HepG2 (cell line): ENCODE data around the gene SLC17A9. TPM values are rescaled to one million over a fixed set of nuclear protein-coding genes. Genes with fewer than 3 reads are reported as not detected.

Source experiments
- CHD2 ChIP-seq: IDR thresholded peaks from 2 replicates; pipeline ENCODE4 v1.6.1; 2011; ENCODE audit warnings: low read depth, low read length, improper control_type of control experiment
- MAX ChIP-seq: IDR thresholded peaks from 2 replicates; pipeline ENCODE4 v1.6.1; 2012; ENCODE audit warnings: inconsistent platforms
- NCOA1 ChIP-seq: sonication (generic); formaldehyde crosslinking; IDR thresholded peaks from 2 replicates; pipeline ENCODE4 v1.9.0; 2021; ENCODE audit warnings: missing genetic modification reagents
- POGZ ChIP-seq: sonication (generic); formaldehyde crosslinking; IDR thresholded peaks from 2 replicates; pipeline ENCODE4 v1.4.0; 2020; ENCODE audit warnings: mild to moderate bottlenecking, missing genetic modification reagents
- SRF ChIP-seq: IDR thresholded peaks from 2 replicates; pipeline ENCODE4 v1.6.1; 2011; ENCODE audit warnings: mild to moderate bottlenecking, low read depth, low read length, moderate library complexity
- ZBTB38 ChIP-seq: sonication (generic); formaldehyde crosslinking; IDR thresholded peaks from 2 replicates; pipeline ENCODE4 v1.5.1; 2020; ENCODE audit warnings: mild to moderate bottlenecking, missing genetic modification reagents
- ZC3H4 ChIP-seq: sonication (generic); formaldehyde crosslinking; IDR thresholded peaks from 2 replicates; pipeline ENCODE4 v1.4.0; 2020; ENCODE audit warnings: missing genetic modification reagents, borderline replicate concordance
- ZNF225 ChIP-seq: sonication (generic); formaldehyde crosslinking; IDR thresholded peaks from 2 replicates; pipeline ENCODE4 v1.4.0; 2020; ENCODE audit warnings: mild to moderate bottlenecking, missing genetic modification reagents
- ZNF331 ChIP-seq: sonication (generic); formaldehyde crosslinking; IDR thresholded peaks from 2 replicates; pipeline ENCODE4 v1.4.0; 2020; ENCODE audit warnings: missing genetic modification reagents
- ZNF451 ChIP-seq: sonication (generic); formaldehyde crosslinking; IDR thresholded peaks from 2 replicates; pipeline ENCODE4 v1.5.0; 2020; ENCODE audit warnings: mild to moderate bottlenecking, missing genetic modification reagents
- ZNF543 ChIP-seq: sonication (generic); formaldehyde crosslinking; IDR thresholded peaks from 2 replicates; pipeline ENCODE4 v1.4.0; 2020; ENCODE audit warnings: mild to moderate bottlenecking, missing genetic modification reagents
- ZNF839 ChIP-seq: sonication (generic); formaldehyde crosslinking; IDR thresholded peaks from 2 replicates; pipeline ENCODE4 v1.4.0; 2020; ENCODE audit warnings: missing genetic modification reagents, mild to moderate bottlenecking, borderline replicate concordance
- polyA plus RNA-seq, 8 experiments: library from polyadenylated mRNA; depleted of rRNA in 3 of 8; stranded (reverse) in 7 of 8; unstranded in 1 of 8; fragments of >200 nt; fragmentation: Illumina TruSeq in 4 of 8; extraction: Trizol in 4 of 8; gene quantifications; 2 replicates each; pipeline versions ENCODE4 v1.2.1 to v1.2.3, GENCODE V29; 2011 to 2016; ENCODE audit warnings: low read depth in 4 of 8, missing spikeins in 1 of 8, mixed read lengths in 1 of 8; ENCODE audit not compliant: insufficient read depth in 1 of 8
- total RNA-seq, 5 experiments: library from RNA; depleted of rRNA; stranded (reverse); fragments of >200 nt; fragmentation: Illumina TruSeq; extraction: Trizol; gene quantifications; 2 replicates each; pipeline ENCODE4 v1.2.3, GENCODE V29; 2016; ENCODE audit warnings: low read depth in 1 of 5
- TF ChIP-seq, protein P1 (sequence below): sonication (generic); formaldehyde crosslinking; IDR thresholded peaks from 2 replicates; pipeline ENCODE4 v1.4.0; 2020; ENCODE audit warnings: mild to moderate bottlenecking, missing genetic modification reagents
- TF ChIP-seq, protein P2 (sequence below): IDR thresholded peaks from 2 replicates; pipeline ENCODE4 v1.6.1; 2016; ENCODE audit warnings: missing compliant biosample characterization, missing genetic modification reagents, borderline replicate concordance
- TF ChIP-seq, protein P3 (sequence below): sonication (generic); formaldehyde crosslinking; IDR thresholded peaks from 2 replicates; pipeline ENCODE4 v1.4.0; 2020; ENCODE audit warnings: missing genetic modification reagents
- TF ChIP-seq, protein P4 (sequence below): sonication (generic); formaldehyde crosslinking; IDR thresholded peaks from 2 replicates; pipeline ENCODE4 v1.5.0; 2020; ENCODE audit warnings: missing genetic modification reagents

SLC17A9 gene
- total and polyA plus RNA-seq, 2 of the 13 experiments (the other 11 are each of a cell fraction or from before 2014, with no cell fraction given), result 110 to 191 TPM

GRCh38 chr20:62970307-62971210, 18.1 kb downstream of the SLC17A9 start (continued):
- TF ChIP-seq, protein P1, sequence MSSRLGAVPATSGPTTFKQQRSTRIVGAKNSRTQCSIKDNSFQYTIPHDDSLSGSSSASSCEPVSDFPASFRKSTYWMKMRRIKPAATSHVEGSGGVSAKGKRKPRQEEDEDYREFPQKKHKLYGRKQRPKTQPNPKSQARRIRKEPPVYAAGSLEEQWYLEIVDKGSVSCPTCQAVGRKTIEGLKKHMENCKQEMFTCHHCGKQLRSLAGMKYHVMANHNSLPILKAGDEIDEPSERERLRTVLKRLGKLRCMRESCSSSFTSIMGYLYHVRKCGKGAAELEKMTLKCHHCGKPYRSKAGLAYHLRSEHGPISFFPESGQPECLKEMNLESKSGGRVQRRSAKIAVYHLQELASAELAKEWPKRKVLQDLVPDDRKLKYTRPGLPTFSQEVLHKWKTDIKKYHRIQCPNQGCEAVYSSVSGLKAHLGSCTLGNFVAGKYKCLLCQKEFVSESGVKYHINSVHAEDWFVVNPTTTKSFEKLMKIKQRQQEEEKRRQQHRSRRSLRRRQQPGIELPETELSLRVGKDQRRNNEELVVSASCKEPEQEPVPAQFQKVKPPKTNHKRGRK, result 0 out of 2 replicates have a peak, but pooled peaks have one; percentile 76
- no peak; the same call in 1 of the 2 replicates for TF ChIP-seq ZC3H4
- no peak for TF ChIP-seq SRF
- 0 out of 2 replicates have a peak, but pooled peaks have one; percentile 23 for TF ChIP-seq CHD2
- no peak for TF ChIP-seq ZNF331 (CRISPR knock-in tag)
- TF ChIP-seq ZNF451 (CRISPR knock-in tag), result 0 out of 2 replicates have a peak, but pooled peaks have one; percentile 19
- TF ChIP-seq, protein P2, sequence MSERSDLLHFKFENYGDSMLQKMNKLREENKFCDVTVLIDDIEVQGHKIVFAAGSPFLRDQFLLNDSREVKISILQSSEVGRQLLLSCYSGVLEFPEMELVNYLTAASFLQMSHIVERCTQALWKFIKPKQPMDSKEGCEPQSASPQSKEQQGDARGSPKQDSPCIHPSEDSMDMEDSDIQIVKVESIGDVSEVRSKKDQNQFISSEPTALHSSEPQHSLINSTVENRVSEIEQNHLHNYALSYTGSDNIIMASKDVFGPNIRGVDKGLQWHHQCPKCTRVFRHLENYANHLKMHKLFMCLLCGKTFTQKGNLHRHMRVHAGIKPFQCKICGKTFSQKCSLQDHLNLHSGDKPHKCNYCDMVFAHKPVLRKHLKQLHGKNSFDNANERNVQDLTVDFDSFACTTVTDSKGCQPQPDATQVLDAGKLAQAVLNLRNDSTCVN (CRISPR knock-in tag), result no peak
- TF ChIP-seq POGZ, result no peak
- peak; percentile 27; the same call in 1 of the 2 replicates for TF ChIP-seq ZNF225 (CRISPR knock-in tag)
- TF ChIP-seq ZNF839, result 0 out of 2 replicates have a peak, but pooled peaks have one; percentile 88
- peak; percentile 83 for TF ChIP-seq ZNF543 (CRISPR knock-in tag)
- 0 out of 2 replicates have a peak, but pooled peaks have one; percentile 37 for TF ChIP-seq NCOA1
- TF ChIP-seq, protein P3, sequence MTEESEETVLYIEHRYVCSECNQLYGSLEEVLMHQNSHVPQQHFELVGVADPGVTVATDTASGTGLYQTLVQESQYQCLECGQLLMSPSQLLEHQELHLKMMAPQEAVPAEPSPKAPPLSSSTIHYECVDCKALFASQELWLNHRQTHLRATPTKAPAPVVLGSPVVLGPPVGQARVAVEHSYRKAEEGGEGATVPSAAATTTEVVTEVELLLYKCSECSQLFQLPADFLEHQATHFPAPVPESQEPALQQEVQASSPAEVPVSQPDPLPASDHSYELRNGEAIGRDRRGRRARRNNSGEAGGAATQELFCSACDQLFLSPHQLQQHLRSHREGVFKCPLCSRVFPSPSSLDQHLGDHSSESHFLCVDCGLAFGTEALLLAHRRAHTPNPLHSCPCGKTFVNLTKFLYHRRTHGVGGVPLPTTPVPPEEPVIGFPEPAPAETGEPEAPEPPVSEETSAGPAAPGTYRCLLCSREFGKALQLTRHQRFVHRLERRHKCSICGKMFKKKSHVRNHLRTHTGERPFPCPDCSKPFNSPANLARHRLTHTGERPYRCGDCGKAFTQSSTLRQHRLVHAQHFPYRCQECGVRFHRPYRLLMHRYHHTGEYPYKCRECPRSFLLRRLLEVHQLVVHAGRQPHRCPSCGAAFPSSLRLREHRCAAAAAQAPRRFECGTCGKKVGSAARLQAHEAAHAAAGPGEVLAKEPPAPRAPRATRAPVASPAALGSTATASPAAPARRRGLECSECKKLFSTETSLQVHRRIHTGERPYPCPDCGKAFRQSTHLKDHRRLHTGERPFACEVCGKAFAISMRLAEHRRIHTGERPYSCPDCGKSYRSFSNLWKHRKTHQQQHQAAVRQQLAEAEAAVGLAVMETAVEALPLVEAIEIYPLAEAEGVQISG (CRISPR knock-in tag), result peak; percentile 66
- TF ChIP-seq ZBTB38 (CRISPR knock-in tag), result peak; percentile 51; the same call in 1 of the 2 replicates
- TF ChIP-seq MAX, result peak; percentile 41
- TF ChIP-seq, protein P4, sequence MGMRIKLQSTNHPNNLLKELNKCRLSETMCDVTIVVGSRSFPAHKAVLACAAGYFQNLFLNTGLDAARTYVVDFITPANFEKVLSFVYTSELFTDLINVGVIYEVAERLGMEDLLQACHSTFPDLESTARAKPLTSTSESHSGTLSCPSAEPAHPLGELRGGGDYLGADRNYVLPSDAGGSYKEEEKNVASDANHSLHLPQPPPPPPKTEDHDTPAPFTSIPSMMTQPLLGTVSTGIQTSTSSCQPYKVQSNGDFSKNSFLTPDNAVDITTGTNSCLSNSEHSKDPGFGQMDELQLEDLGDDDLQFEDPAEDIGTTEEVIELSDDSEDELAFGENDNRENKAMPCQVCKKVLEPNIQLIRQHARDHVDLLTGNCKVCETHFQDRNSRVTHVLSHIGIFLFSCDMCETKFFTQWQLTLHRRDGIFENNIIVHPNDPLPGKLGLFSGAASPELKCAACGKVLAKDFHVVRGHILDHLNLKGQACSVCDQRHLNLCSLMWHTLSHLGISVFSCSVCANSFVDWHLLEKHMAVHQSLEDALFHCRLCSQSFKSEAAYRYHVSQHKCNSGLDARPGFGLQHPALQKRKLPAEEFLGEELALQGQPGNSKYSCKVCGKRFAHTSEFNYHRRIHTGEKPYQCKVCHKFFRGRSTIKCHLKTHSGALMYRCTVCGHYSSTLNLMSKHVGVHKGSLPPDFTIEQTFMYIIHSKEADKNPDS (CRISPR knock-in tag), result peak; percentile 55; the same call in 1 of the 2 replicates
